ENCODE data around the gene ACSS1.

DNA sequence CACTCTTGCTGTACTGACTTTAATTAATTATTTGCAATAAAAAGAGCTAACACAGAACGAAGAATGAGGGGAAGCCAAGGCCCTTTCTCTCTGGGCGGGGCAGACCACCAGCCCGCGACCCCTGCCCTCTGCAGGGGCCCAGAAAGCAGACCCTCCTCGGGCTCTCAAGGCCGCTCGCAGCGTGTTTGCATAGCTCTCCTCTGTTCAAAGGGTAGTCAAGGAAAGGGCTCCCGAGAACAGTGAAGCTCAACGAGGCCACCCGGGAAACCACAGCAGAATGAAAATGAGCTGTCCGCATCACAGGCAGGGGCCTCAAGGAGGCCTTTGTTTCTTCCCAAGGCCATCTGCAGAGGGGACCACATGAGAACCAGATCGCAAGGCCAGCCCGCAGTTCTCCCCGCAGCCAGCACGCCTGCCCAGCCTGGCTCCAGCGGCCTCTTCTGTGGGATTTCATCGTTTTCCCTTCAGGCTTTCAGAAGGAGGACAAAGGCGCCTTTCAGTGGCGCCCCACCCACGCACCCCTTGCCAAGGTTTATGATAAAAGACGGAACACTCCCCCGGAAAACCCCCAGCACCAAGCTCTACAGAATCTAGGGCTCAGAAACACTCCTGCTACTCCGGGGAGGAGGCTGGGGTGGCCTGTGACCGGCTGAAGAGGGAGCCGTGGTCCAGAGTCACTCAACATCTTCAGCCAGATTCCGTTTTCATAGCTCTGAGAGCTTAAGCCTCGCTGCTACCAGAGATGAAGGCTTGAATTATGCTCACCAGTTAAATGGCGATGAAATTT is 25.3 kb downstream of the ACSS1 start:
- TF ChIP-seq, protein P1, sequence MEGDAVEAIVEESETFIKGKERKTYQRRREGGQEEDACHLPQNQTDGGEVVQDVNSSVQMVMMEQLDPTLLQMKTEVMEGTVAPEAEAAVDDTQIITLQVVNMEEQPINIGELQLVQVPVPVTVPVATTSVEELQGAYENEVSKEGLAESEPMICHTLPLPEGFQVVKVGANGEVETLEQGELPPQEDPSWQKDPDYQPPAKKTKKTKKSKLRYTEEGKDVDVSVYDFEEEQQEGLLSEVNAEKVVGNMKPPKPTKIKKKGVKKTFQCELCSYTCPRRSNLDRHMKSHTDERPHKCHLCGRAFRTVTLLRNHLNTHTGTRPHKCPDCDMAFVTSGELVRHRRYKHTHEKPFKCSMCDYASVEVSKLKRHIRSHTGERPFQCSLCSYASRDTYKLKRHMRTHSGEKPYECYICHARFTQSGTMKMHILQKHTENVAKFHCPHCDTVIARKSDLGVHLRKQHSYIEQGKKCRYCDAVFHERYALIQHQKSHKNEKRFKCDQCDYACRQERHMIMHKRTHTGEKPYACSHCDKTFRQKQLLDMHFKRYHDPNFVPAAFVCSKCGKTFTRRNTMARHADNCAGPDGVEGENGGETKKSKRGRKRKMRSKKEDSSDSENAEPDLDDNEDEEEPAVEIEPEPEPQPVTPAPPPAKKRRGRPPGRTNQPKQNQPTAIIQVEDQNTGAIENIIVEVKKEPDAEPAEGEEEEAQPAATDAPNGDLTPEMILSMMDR (conservative IDR thresholded peaks at IDR 0.05), result no peak
- no peak for TF ChIP-seq ZFX (IDR thresholded peaks at IDR 0.05)
